HepG2 (cell line): ENCODE measurements around the gene CALN1. TPM values are rescaled to one million over a fixed set of nuclear protein-coding genes. Genes with fewer than 3 reads are reported as not detected.

Experiments used
- ATAC-seq: fragments of 200-7000 bp; cut with Tn5 transposase; 3 replicates; pipeline ENCODE4 v1.9.1; 2020; ENCODE audit warnings: mild to moderate bottlenecking, moderate library complexity
- BruUV-seq: library from RNA; stranded (reverse); fragments of 400-500 nt; replicated peaks from 2 replicates; lab custom pipeline; 2021; lab: Mats Ljungman, UMichigan
- CTCF ChIA-PET: fragments of 300-600 bp; formaldehyde crosslinking; extraction: SDS; loops from one replicate; lab custom pipeline; 2021; ENCODE audit warnings: low total read pairs, inconsistent platforms, low intra/inter-chr PET ratio; lab: Yijun Ruan, JAX
- POLR2A ChIA-PET: fragments of 350-600 bp; sonication (Branson Sonifier 250); formaldehyde crosslinking; loops from one replicate; lab custom pipeline; 2020; ENCODE audit warnings: antibody characterized with exemption, inconsistent platforms; lab: Yijun Ruan, JAX
- DNase-seq: peaks from one replicate; pipeline ENCODE4 v3.0.0-alpha.2; 2015; ENCODE audit warnings: low spot score
- FAIRE-seq: peaks from 3 replicates; lab custom pipeline; 2011; peaks lifted over from hg19 to GRCh38; lab: Jason Lieb, UNC
- H2AFZ ChIP-seq: one replicate; pipeline ENCODE4 v1.6.1; 2011; ENCODE audit warnings: low read length, inconsistent platforms
- H3K27ac ChIP-seq: fragments of 300-600 bp; 3 replicates; pipeline ENCODE4 v1.8.0; 2011; ENCODE audit warnings: mixed run types, mild to moderate bottlenecking, mixed read lengths, low read length, inconsistent platforms; ENCODE audit not compliant: insufficient read depth; ENCODE audit errors: extremely low read length
- H3K27me3 ChIP-seq, 2 experiments: fragments of 200-600 bp in 1 of 2; 2 replicates in 1 of 2; 3 replicates in 1 of 2; pipeline versions ENCODE4 v1.6.0 to v1.8.0; 2011; ENCODE audit warnings: low read length in 2 of 2, mild to moderate bottlenecking in 2 of 2, moderate library complexity in 2 of 2, inconsistent platforms in 1 of 2; ENCODE audit not compliant: insufficient read depth in 2 of 2, control insufficient read depth in 1 of 2
- H3K36me3 ChIP-seq, 2 experiments: fragments of 200-600 bp in 1 of 2; replicated peaks in 1 of 2; 2 replicates in 1 of 2; 3 replicates in 1 of 2; pipeline versions ENCODE4 v1.5.1 to v1.8.0; 2011; ENCODE audit warnings: low read length in 2 of 2, inconsistent platforms in 1 of 2; ENCODE audit not compliant: insufficient read depth in 2 of 2, control insufficient read depth in 1 of 2
- H3K4me1 ChIP-seq: 2 replicates; pipeline ENCODE4 v1.5.1; 2012; ENCODE audit warnings: low read length, inconsistent platforms; ENCODE audit not compliant: insufficient read depth
- H3K4me2 ChIP-seq: 2 replicates; pipeline ENCODE4 v1.6.0; 2011; ENCODE audit warnings: low read depth, low read length, inconsistent platforms
- H3K4me3 ChIP-seq, 3 experiments: fragments of 200-600 bp in 1 of 3; sonication (generic), shearing (Covaris generic) in 1 of 3; replicated peaks in 1 of 3; 2 replicates each; pipeline ENCODE4 v1.5.1; 2011 to 2016; ENCODE audit warnings: low read length in 3 of 3, inconsistent platforms in 2 of 3, low read depth in 2 of 3, mild to moderate bottlenecking in 2 of 3, control low read depth in 1 of 3, mixed read lengths in 1 of 3; ENCODE audit not compliant: insufficient read depth in 1 of 3
- H3K79me2 ChIP-seq: one replicate; pipeline ENCODE4 v1.6.1; 2011; ENCODE audit warnings: low read length, inconsistent platforms; ENCODE audit not compliant: insufficient read depth
- H3K9ac ChIP-seq: 2 replicates; pipeline ENCODE4 v1.6.0; 2011; ENCODE audit warnings: mild to moderate bottlenecking, low read depth, low read length, inconsistent platforms; ENCODE audit not compliant: insufficient read depth
- H3K9me3 ChIP-seq: 2 replicates; pipeline ENCODE4 v1.5.1; 2012; ENCODE audit warnings: mild to moderate bottlenecking, low read length
- H4K20me1 ChIP-seq: 2 replicates; pipeline ENCODE4 v1.6.0; 2011; ENCODE audit warnings: inconsistent platforms, mild to moderate bottlenecking, low read length, moderate library complexity; ENCODE audit not compliant: insufficient read depth
- CREM ChIP-seq, 2 experiments: sonication (generic) in 1 of 2; formaldehyde crosslinking in 1 of 2; IDR thresholded peaks; 2 replicates each; pipeline versions ENCODE4 v1.4.0 to v1.6.1; 2016 to 2020; ENCODE audit warnings: antibody characterized with exemption in 1 of 2, mild to moderate bottlenecking in 1 of 2, missing genetic modification reagents in 1 of 2
- FOXC1 ChIP-seq: sonication (generic); formaldehyde crosslinking; IDR thresholded peaks from 2 replicates; pipeline ENCODE4 v1.8.0; 2022; ENCODE audit warnings: mild to moderate bottlenecking, missing genetic modification reagents, borderline replicate concordance
- GPN1 ChIP-seq: sonication (generic); formaldehyde crosslinking; IDR thresholded peaks from 2 replicates; pipeline ENCODE4 v1.5.1; 2020; ENCODE audit warnings: missing genetic modification reagents, borderline replicate concordance
- HMG20A ChIP-seq: IDR thresholded peaks from 2 replicates; pipeline ENCODE4 v1.6.1; 2016; ENCODE audit warnings: borderline replicate concordance
- KDM4B ChIP-seq: sonication (generic); formaldehyde crosslinking; IDR thresholded peaks from 2 replicates; pipeline ENCODE4 v1.4.0; 2020; ENCODE audit warnings: missing genetic modification reagents
- KLF12 ChIP-seq: sonication (generic); formaldehyde crosslinking; IDR thresholded peaks from 2 replicates; pipeline ENCODE4 v1.4.0; 2020; ENCODE audit warnings: missing genetic modification reagents, borderline replicate concordance
- MTA3 ChIP-seq: sonication (generic); formaldehyde crosslinking; IDR thresholded peaks from 2 replicates; pipeline ENCODE4 v1.4.0; 2020; ENCODE audit warnings: missing genetic modification reagents
- MTERF4 ChIP-seq: sonication (generic); formaldehyde crosslinking; IDR thresholded peaks from 2 replicates; pipeline ENCODE4 v1.8.0; 2023; ENCODE audit warnings: mild to moderate bottlenecking, missing genetic modification reagents
- NBN ChIP-seq: fragments of 450-650 bp; conservative IDR thresholded peaks from 2 replicates; pipeline ENCODE4 v1.6.1; 2017
- NR2F1 ChIP-seq, 2 experiments: fragments of 450-650 bp in 1 of 2; formaldehyde crosslinking in 1 of 2; IDR thresholded peaks; 2 replicates each; pipeline versions ENCODE4 v1.5.0 to v1.6.1; 2016 to 2020; ENCODE audit warnings: mild to moderate bottlenecking in 1 of 2, missing compliant biosample characterization in 1 of 2, missing genetic modification reagents in 1 of 2, moderate library complexity in 1 of 2
- NRL ChIP-seq: sonication (generic); formaldehyde crosslinking; IDR thresholded peaks from 2 replicates; pipeline ENCODE4 v1.5.0; 2020; ENCODE audit warnings: missing genetic modification reagents, mild to moderate bottlenecking, moderate library complexity, borderline replicate concordance
- PCBP2 ChIP-seq: fragments of 200-400 bp; formaldehyde crosslinking; optimal IDR thresholded peaks from 2 replicates; pipeline ENCODE3; 2018; ENCODE audit warnings: low read length, low read depth; ENCODE audit not compliant: poor library complexity, severe bottlenecking
- SMYD3 ChIP-seq: sonication (generic); formaldehyde crosslinking; IDR thresholded peaks from 2 replicates; pipeline ENCODE4 v1.8.1; 2023; ENCODE audit warnings: mild to moderate bottlenecking, missing genetic modification reagents
- ZFP37 ChIP-seq: sonication (generic); formaldehyde crosslinking; IDR thresholded peaks from 2 replicates; pipeline ENCODE4 v1.4.0; 2020; ENCODE audit warnings: missing genetic modification reagents, borderline replicate concordance
- ZNF510 ChIP-seq: sonication (generic); formaldehyde crosslinking; IDR thresholded peaks from 2 replicates; pipeline ENCODE4 v1.4.0; 2020; ENCODE audit warnings: low read depth, mild to moderate bottlenecking, missing genetic modification reagents
- ZNF737 ChIP-seq: sonication (generic); formaldehyde crosslinking; IDR thresholded peaks from 2 replicates; pipeline ENCODE4 v1.5.0; 2020; ENCODE audit warnings: missing genetic modification reagents, mild to moderate bottlenecking, borderline replicate concordance
- ZSCAN21 ChIP-seq: sonication (generic); formaldehyde crosslinking; IDR thresholded peaks from 2 replicates; pipeline ENCODE4 v1.8.0; 2022; ENCODE audit warnings: mild to moderate bottlenecking, missing genetic modification reagents, moderate library complexity, borderline replicate concordance
- WGBS: methylation state at CpG from one replicate; pipeline ENCODE4 v1.1.6; 2017; ENCODE audit warnings: low lambda C conversion rate; 5-methylcytosine and 5-hydroxymethylcytosine counted together
- in situ Hi-C: cut with HindIII; loops from 2 replicates; pipeline ENCODE4 v1.10.0; 2017; ENCODE audit warnings: low pct_unique_long_range_greater_than_20kb; ENCODE audit not compliant: extremely low pct_ligation_motif_present
- intact Hi-C: fragments of 100-400 bp; cut with micrococcal nuclease; formaldehyde crosslinking; loops from one replicate; pipeline ENCODE4 v1.10.0; 2022; ENCODE audit not compliant: unreplicated experiment
- polyA plus RNA-seq, 8 experiments: library from polyadenylated mRNA; depleted of rRNA in 3 of 8; stranded (reverse) in 7 of 8; unstranded in 1 of 8; fragments of >200 nt; fragmentation: Illumina TruSeq in 4 of 8; extraction: Trizol in 4 of 8; gene quantifications; 2 replicates each; pipeline versions ENCODE4 v1.2.1 to v1.2.3, GENCODE V29; 2011 to 2016; ENCODE audit warnings: low read depth in 4 of 8, missing spikeins in 1 of 8, mixed read lengths in 1 of 8; ENCODE audit not compliant: insufficient read depth in 1 of 8
- total RNA-seq, 5 experiments: library from RNA; depleted of rRNA; stranded (reverse); fragments of >200 nt; fragmentation: Illumina TruSeq; extraction: Trizol; gene quantifications; 2 replicates each; pipeline ENCODE4 v1.2.3, GENCODE V29; 2016; ENCODE audit warnings: low read depth in 1 of 5

The CALN1 gene
- total and polyA plus RNA-seq, 2 of the 13 experiments (the other 11 are each of a cell fraction or from before 2014, with no cell fraction given) = not detected

GRCh38 chr7:72362246-72362645 is 49.9 kb downstream of the CALN1 start:
- no peak for FAIRE-seq
- no peak overlapping the region for H3K4me3 ChIP-seq
- ChIA-PET CTCF (no interaction called here), POLR2A (no interaction called here)
- no peak for ATAC-seq
- 26% methylated on average over 4 of the region's 4 CpGs for WGBS
- intact Hi-C loops (no loop called here), in situ Hi-C loops (no loop called here)
- H3K36me3 ChIP-seq = no peaks in the 10 kb centered on the region
- no peak overlapping the region for H3K4me2 ChIP-seq
- H3K9ac ChIP-seq = no peak overlapping the region
- no peak for TF ChIP-seq KLF12 (CRISPR knock-in tag)
- no peak for TF ChIP-seq FOXC1 (CRISPR knock-in tag)
- no peak for TF ChIP-seq KDM4B
- no peak for TF ChIP-seq MTERF4
- no peak for TF ChIP-seq GPN1 (CRISPR knock-in tag)
- no peaks in the 10 kb centered on the region for H3K9me3 ChIP-seq
- H3K27ac ChIP-seq = no peak overlapping the region
- no peaks in the 10 kb centered on the region for H3K4me1 ChIP-seq
- H4K20me1 ChIP-seq = no peaks in the 10 kb centered on the region
- H3K27me3 ChIP-seq = peaks cover 0 to 16% of the 10 kb centered on the region in 2 experiments; a peak in 2 of 5 replicates
- no peak overlapping the region for H2AFZ ChIP-seq
- no peak for DNase-seq
- no peaks in the 10 kb centered on the region for H3K79me2 ChIP-seq
- no TSS peak for BruUV-seq

DNA sequence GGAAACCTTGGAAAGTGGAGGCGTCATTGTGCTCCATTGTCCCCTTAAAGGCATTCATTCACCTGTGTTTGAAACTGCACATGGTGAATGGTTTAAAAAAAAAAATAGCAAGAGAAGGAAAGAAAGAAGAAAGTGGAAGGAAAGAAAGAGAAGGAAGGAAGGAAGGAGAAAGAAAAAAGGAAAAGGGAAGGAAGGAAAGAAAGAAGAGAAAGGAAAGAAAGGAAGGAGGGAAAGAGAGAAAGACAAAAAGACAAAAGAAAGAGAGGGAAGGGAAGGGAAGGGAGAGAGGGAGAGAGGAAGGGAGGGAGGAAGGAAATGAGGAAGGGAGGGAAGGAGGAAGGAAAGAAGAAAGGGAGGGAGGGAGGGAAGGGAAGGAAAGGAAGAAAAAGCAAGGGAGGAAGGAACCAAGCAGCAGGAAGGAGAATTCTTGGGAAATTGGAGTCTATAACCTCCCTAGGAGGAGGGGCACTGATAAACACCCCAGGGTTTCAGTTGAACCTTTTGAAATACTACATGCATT is 66.9 kb downstream of the CALN1 start:
- CTCF ChIA-PET = no interaction called here
- Histone ChIP-seq H3K9me3 (no peaks in the 10 kb centered on the region), H3K9ac (no peak overlapping the region), H4K20me1 (no peaks in the 10 kb centered on the region), H3K27ac (no peak overlapping the region), H3K4me2 (no peak overlapping the region), H2AFZ (no peak overlapping the region), H3K79me2 (no peaks in the 10 kb centered on the region), H3K27me3 (peaks cover 1 to 5% of the 10 kb centered on the region in 2 experiments; a peak in 3 of 5 replicates), H3K36me3 (no peaks in the 10 kb centered on the region), H3K4me1 (no peaks in the 10 kb centered on the region), H3K4me3 (no peak overlapping the region)
- in situ Hi-C loops (no loop called here), intact Hi-C loops (no loop called here)
- POLR2A ChIA-PET = no interaction called here
- no peak for ATAC-seq
- no TSS peak for BruUV-seq
- WGBS = 2% methylated on average over 1 of the region's 1 CpG
- no peak for DNase-seq
- FAIRE-seq = no peak
- TF ChIP-seq ZNF510 (no peak), HMG20A (CRISPR knock-in tag) (no peak), ZFP37 (CRISPR knock-in tag) (no peak), MTA3 (CRISPR knock-in tag) (no peak), CREM (IDR thresholded peaks at IDR 0.05) (no peak), CREM (CRISPR knock-in tag; IDR thresholded peaks at IDR 0.05) (no peak), SMYD3 (no peak), ZSCAN21 (CRISPR knock-in tag) (no peak), ZNF737 (no peak), NRL (CRISPR knock-in tag) (no peak), NR2F1 (CRISPR knock-in tag; IDR thresholded peaks at IDR 0.05) (no peak), NBN (no peak), PCBP2 (no peak)
